ENCODE data around the gene SEL1L2. TPM values are rescaled to one million over a fixed set of nuclear protein-coding genes. Genes with fewer than 3 reads are reported as not detected.

SEL1L2 gene
- total RNA-seq, 1 donor: not detected

- no peak for TF ChIP-seq CTCF (IDR thresholded peaks at IDR 0.05; ENCODE audit: insufficient read depth, low read depth, low read length)
- no peak overlapping the region for H3K4me3 ChIP-seq (ENCODE audit: low read depth, low read length)
- DNase-seq (ENCODE audit: low read depth): no peak
Measured at GRCh38 chr20:13874394-13875157, 115.8 kb downstream of the SEL1L2 start.

GRCh38 chr20:13873831-13874230 lies 116.6 kb downstream of the SEL1L2 start:
- DNase-seq (ENCODE audit: low read depth): no peak

GRCh38 chr20:13870170-13870748 lies 120.2 kb downstream of the SEL1L2 start:
- H3K4me3 ChIP-seq (ENCODE audit: low read depth, low read length): no peak overlapping the region
- no peak for DNase-seq (ENCODE audit: low read depth)
- TF ChIP-seq CTCF (IDR thresholded peaks at IDR 0.05; ENCODE audit: insufficient read depth, low read depth, low read length): no peak

More at GRCh38 chr20:13873831-13874230, 116.6 kb downstream of the SEL1L2 start:
- TF ChIP-seq CTCF (IDR thresholded peaks at IDR 0.05; ENCODE audit: insufficient read depth, low read depth, low read length): no peak
- H3K4me3 ChIP-seq (ENCODE audit: low read depth, low read length): no peak overlapping the region

- DNase-seq (ENCODE audit: low read depth): no peak
- H3K4me3 ChIP-seq (ENCODE audit: low read depth, low read length): no peak overlapping the region
- no peak for TF ChIP-seq CTCF (IDR thresholded peaks at IDR 0.05; ENCODE audit: insufficient read depth, low read depth, low read length)
Measured at GRCh38 chr20:13868331-13868730, 122.1 kb downstream of the SEL1L2 start.

GRCh38 chr20:13865791-13866351 lies 124.5 kb downstream of the SEL1L2 start:
- DNase-seq (ENCODE audit: low read depth): peak; percentile 42
- H3K4me3 ChIP-seq (ENCODE audit: low read depth, low read length): no peak overlapping the region
- no peak for TF ChIP-seq CTCF (IDR thresholded peaks at IDR 0.05; ENCODE audit: insufficient read depth, low read depth, low read length)

- no peak for TF ChIP-seq CTCF (IDR thresholded peaks at IDR 0.05; ENCODE audit: insufficient read depth, low read depth, low read length)
- H3K4me3 ChIP-seq (ENCODE audit: low read depth, low read length): no peak overlapping the region
- no peak for DNase-seq (ENCODE audit: low read depth)
Measured at GRCh38 chr20:13865156-13865555, 125.3 kb downstream of the SEL1L2 start.
